Globus pallidus (tissue), 1 donor: ENCODE measurements around the gene AIF1L.

ENCODE experiments used
- DNase-seq: peaks from one replicate; pipeline ENCODE4 v3.0.0-alpha.2; 2015; ENCODE audit warnings: low spot score

The AIF1L gene

DNA sequence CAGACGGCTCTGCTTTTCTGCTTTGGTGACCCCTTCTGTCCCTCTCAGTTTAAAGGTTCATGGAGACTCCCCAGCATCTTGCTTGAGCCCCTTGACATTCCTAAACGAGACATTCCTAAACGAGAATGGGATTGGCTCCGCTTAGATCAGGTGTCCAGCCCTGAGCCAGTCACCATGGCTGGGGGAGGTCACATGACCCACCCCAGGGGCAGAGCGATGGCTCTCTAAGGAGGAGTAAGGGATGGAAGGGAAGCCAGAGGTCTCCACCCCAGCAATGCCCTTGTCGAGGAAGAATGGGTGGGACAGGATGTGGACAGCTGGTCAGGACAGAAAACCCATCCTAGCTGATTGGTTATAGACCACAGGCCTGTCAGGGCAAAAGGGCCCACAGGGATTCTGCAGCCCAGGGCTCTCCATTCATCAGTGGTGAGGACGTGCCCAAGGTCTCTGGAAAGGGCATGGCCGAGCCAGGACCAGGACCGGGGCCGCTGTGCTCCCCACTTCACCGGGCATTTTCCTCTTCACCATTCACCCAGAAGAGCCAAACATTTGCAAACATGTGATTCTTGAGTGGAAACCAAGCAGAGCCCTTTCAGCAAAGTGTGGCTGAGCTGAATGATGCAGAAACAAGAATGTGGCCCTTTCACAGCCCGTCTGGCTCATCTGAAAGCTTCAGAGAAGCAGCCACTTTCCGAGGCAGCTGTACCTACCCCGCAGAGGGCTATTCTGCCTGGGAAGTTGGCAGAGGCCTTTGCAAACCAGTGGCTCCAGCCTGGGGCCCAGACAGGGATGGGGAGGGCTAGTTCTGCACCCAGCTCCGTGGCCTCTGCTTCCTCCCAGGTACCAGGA lies 19.8 kb upstream of the AIF1L start:
- DNase-seq: no peak

DNA sequence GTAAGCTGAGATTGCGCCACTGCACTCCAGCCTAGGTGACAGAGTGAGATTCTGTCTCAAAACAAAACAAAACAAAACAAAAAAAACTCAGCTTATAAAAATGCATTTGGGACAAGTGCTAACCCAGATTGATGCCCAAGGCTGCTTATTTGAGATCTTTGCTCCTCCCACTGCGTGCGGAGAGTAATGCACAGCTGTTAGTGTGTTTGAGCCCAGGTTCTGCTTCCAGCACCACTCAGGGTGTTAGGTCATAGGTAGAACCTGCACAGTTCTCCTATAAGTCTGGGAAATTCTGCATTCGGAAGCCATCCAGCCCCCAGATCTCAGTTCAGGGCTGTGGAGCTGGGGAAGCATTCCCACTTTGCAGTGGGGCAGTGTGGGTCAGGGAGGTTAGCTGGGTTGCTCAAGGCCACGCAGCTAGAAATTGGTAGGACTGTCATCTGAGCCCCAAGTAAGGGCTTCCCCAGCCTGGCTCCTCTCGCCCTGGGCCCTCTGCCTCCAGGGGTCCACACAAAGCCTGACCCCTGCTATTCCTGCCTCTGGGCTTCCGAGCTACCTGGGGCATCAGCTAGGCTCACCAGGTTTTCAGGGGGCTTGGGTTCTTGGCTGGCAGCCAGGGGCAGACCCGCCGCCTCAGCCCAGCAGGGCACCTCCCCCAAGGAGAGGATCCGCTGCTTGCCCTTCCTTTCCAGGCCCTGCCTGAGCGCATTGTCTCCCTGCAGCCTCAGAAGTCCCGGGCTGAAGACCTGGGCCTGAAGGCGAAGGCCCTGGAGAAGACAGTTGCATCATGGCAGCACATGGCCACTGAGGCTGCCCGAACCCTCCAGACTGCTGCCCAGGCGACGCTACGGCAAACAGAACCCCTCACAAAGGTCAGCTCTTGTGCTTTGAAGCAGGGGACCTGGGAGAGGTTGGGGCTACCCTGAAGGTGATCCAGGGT lies 17.6 kb upstream of the AIF1L start:
- no peak for DNase-seq

DNA sequence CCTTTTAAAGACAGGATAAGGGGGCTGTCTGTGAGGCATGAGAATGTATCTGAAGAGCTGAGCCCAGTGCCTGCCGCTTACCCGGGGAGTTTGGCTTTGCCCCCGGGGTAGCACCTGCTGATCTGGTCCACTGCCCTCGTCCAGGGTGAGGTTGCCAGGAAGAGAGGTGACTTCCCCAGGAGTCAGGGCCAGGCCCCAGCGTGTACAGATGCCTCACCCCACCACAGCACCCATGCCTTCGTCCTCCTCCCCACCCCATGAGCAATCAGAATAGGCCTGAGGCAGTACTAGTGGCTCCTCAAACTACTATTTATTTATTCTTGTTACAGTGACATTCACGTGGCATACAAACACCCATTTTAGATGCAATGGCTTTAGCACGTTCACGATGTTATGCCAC lies 15.7 kb upstream of the AIF1L start:
- DNase-seq: no peak

DNA sequence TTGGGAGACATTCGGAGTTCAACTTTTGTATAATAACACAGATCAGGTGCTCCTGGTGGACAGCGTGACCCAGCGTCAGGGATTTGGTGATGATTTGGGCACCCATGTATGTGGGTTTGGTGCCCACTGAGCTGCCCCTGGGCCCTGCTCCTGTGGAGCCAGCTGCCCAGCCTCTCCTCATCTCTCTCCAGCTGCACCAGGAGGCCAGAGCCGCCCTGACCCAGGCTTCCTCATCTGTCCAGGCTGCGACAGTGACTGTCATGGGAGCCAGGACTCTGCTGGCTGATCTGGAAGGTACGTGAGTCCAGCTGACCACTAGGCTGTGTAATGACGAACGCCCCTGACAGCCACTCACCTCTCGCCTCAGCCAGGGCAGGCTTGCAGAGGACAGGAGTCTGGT lies 14.5 kb upstream of the AIF1L start:
- no peak for DNase-seq

DNA sequence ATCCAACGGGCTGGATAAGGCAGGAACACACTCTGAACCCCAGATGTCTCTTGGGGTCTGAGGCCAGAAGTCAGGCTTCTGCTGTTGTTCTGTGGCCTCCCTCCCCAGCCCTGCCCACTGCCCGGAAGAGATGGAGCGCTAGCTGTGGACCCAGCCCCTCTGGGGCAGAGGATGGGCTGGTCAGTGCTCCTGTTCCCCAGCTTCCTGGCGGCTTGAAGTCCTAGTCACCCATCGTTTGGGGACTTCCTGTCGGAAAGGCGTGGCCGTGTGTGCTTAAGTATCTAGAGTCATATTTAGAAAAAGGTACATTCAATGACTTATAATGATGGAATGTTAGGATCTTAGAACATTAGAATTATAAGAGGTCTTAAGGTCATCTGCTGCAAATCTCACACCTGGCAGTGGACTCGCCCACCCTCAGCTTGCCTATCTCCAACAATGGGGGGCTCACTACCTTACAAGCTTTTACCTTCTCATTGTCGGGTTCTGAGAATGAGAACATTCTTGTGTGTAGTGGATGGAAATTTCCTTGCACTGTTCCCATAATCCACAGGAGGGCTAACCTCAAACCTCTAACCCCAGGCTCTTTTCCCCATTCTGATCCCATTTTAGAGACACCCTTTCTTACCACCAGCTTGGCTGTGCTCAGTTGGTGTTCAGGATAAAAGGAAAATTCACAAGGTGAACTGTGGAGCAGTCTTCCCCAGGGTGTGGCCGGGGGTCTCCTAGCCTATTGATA lies 13.4 kb upstream of the AIF1L start:
- DNase-seq: no peak

DNA sequence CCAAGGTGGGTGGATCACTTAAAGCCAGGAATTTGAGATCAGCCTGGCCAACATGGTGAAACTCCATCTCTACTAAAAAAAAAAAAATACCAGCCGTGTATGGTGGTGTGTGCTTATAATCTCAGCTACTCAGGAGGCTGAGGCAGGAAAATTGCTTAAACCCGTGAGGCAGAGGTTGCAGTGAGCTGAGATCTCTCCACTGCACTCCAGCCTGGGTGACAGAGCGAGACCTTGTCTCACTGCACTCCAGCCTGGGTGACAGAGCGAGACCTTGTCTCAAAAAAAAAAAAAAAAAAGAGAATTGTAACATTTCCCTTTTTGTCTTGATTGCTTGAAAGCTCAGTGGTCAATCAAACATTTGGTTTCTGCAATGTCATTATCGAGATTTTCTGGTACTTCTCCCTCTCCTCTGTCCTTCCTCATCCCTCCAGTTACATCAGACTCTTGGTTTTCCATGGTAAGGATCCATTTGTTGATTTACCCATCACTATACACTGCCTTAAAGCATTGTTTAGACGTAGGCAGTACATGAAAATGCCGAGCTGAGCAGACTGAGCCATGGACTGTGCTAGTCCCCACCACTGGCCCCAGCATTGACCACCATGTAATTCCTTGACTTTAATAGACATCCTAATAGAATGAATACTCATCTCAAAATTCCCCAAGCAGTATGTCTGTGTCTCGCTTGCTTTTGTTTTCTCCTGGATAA lies 11.5 kb upstream of the AIF1L start:
- no peak for DNase-seq

DNA sequence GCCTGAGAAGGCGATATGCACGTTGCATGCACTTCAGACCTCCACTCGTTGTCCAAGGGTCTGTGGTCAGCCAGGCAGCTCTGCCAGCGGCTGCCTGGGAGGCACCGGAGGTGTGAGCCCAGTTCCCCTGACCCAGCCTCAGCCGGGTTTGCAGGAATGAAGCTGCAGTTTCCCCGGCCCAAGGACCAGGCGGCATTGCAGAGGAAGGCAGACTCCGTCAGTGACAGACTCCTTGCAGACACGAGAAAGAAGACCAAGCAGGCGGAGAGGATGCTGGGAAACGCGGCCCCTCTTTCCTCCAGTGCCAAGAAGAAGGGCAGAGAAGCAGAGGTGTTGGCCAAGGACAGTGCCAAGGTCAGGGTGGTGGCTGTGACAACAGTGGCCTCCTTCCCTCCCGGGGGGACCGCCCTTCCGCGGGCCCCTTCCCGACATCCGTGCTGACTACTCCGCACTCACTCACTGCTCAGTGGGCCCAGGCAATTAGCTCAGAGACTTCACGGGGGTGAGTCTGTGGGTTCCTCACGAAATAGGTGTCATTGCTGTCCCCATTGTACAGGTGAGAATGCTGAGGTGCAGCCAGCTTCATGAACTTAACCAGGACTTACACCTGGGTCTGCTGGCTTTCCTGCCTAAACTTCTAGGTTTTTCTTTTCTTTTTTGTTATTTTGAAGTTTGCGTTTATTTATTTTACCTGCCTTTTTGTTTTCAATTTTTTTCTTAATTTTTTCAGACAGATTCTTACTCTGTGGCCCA lies 10.8 kb upstream of the AIF1L start:
- no peak for DNase-seq

DNA sequence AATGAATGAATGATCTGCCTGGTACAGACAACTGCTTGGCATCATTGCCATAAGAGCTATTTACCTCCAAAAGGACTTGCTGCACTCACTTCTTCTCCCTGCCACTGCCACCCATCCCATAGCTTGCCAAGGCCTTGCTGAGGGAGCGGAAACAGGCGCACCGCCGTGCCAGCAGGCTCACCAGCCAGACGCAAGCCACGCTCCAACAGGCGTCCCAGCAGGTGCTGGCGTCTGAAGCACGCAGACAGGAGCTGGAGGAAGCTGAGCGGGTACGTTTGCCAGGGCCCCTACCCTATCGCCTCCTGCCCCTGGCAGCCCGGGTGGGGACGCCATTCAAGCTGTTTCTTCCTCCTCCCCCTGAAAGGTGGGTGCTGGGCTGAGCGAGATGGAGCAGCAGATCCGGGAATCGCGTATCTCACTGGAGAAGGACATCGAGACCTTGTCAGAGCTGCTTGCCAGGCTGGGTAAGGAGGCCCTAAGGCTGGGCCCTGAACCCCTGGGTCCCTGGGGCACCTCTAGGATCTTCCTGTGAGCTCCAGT lies 8.9 kb upstream of the AIF1L start:
- no peak for DNase-seq

DNA sequence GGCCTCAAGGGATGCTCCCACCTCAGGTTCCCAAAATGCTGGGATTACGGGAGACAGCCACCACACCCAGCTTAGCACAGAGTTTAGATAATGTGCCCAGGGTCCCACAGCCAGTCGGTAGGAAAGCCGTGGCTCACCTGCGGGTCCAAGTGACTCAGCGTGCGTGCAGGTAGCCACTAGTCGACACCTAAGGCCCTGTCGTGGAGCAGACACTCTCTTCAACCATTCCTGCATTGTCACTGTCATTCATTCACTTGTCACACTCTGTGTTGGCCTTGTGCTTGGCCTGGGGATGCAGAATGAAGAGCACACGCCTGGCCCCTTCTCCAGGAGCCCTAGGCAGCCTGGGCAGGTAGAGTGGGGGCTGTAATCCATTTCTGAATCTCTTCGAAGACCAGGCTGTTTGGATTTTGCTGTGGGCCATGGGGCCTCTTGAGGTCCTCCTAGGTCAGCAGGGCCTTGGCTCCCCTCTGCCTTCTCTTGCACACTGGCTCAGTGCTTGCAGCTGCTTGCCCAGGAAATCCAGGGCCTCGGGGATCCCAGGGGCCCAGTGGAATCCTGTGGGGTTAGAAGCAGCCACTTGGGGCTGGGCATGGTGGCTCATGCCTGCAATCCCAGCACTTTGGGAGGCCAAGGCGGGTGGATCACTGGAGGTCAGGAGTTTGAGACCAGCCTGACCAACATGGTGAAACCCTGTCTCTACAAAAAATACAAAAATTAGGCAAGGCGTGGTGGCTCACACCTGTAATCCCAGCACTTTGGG lies 6.1 kb upstream of the AIF1L start:
- DNase-seq: no peak

DNA sequence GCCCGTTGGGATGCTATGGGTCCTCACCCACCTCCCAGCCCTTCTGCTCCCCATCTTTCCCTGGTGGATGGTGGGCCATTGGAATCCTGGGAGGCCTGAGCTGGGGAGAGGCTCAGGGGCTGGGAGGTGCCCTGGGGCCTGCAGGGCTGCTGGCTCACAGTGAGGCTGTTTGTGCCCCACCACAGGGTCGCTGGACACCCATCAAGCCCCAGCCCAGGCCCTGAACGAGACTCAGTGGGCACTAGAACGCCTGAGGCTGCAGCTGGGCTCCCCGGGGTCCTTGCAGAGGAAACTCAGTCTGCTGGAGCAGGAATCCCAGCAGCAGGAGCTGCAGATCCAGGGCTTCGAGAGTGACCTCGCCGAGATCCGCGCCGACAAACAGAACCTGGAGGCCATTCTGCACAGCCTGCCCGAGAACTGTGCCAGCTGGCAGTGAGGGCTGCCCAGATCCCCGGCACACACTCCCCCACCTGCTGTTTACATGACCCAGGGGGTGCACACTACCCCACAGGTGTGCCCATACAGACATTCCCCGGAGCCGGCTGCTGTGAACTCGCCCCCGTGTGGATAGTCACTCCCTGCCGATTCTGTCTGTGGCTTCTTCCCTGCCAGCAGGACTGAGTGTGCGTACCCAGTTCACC lies 4.9 kb upstream of the AIF1L start:
- no peak for DNase-seq

DNA sequence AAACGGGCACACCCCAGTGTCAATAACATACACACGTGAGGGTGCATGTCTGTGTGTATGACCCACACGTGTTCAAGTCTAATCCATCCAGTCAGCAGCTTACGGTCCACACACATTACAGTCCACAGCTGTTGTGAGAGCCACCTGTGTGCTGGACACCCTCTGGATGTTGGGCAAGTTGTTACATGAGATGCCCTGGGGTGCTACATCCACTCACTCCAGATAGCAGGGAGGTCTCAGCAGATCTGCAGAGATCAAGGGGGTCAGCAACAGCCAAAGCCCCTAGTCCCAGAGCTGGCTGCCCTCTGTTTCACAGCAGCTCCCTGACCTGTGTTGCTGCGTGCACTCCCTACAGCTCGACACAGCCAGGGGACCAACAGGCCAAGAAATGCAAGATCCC lies 4.3 kb upstream of the AIF1L start:
- DNase-seq: no peak

DNA sequence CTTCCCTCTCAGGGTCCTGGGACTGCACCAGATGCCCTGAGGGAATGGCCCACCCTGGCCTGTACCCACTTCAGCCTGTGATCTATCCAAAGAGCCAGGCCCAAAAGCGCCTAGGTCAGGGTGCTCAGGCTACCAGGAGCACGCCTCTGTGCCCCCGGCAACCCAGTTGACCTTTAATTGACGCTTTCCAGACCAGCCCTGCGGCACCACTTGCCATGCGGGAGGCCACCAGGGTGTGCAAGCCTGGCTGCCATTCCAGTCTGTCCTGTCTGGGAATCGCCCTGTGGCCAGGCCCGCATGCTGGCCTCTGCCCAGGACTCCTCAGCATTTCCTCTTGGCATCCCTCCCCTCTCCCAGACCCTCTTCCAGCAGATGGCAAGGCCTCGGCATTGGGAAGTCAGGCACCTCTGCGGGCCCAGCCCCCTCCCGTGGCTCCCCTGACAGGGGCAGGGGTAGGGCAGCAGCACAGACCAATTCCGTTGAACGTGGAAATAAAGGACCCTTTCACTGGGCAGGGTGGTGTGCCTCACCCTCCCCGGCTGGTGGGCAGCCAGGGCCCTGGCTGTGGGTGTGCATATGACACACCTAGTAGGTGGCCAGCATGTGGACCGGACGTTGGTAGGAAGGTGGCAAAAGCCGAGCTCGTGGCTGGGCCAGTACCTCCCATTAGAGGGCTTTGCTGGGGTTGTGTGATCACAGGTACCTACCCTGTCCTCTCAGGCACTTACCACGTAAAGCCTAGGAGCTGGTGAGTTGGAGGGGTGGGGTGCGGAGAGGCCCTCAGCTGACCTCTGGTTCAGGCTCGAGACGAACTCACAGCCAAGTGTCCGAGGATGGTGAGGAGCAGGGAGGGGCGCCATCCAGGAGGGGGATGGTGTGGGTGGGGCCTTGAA lies 3.5 kb upstream of the AIF1L start:
- no peak for DNase-seq

DNA sequence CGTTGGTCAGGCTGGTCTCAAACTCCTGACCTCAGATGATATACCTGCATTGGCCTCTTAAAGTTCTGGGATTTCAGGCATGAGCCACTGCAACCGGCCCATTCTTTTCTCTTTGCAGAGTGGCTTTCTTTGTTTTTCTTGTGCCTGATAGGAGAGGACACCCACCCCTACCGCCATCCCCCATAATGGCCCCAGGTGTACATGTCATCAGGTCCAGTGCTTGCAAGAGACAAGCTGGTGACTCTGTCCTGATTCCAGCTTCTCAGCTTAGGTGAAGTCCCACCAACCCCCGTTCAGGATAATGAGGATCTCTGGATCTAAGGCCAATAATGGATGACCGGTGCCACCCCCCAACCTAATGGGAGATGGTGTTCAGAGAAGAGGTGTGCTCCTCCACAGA lies 2.3 kb upstream of the AIF1L start:
- DNase-seq: no peak

DNA sequence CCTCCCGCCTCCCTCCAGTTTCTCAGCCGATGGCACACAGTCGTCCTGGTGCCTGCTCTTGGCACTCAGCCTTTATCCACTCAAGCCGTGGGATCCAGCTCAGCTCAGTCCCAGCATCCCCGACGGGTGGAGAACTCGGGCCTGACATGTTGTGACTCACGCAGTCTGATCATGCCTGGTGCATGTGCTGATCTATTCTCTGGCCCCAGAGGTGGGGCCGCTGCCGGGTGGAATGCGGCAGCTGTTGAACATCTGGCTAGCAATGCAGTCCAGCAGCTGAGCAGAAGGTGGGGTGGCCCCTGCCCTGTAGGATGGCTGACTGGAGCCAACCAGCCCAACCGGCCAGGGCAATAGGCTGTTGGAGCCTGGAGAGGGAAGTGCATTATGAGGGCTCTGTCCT lies 1.7 kb upstream of the AIF1L start:
- DNase-seq: no peak

DNA sequence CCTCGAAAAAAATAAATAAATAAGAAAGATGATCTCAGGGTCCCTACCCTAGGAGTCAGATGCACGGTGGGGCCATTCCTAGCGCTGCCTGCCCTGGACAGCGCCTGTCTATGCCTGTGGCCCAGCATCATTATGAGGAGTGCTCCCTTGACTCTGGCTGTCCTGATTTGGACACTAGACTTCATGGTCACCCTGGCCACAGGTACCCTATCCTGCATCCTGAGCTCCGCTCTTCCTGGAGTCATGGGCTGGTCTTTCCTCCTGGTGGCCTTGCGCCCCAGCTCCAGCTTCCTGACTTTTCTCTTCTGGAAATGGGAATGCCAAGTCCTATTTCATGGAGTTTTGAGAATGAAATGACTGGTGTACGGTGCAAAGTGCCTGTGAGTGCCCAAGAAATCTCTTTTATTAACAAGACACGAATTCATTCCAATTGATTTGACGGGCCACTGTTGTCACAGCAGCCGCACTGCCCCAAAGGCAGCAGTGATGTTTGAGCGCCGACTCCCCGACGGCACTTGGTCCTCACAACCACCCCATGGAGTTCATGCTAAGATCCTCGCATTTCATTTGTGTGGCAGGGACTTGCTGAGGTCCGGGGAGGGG lies 564 bp upstream of the AIF1L start:
- no peak for DNase-seq

DNA sequence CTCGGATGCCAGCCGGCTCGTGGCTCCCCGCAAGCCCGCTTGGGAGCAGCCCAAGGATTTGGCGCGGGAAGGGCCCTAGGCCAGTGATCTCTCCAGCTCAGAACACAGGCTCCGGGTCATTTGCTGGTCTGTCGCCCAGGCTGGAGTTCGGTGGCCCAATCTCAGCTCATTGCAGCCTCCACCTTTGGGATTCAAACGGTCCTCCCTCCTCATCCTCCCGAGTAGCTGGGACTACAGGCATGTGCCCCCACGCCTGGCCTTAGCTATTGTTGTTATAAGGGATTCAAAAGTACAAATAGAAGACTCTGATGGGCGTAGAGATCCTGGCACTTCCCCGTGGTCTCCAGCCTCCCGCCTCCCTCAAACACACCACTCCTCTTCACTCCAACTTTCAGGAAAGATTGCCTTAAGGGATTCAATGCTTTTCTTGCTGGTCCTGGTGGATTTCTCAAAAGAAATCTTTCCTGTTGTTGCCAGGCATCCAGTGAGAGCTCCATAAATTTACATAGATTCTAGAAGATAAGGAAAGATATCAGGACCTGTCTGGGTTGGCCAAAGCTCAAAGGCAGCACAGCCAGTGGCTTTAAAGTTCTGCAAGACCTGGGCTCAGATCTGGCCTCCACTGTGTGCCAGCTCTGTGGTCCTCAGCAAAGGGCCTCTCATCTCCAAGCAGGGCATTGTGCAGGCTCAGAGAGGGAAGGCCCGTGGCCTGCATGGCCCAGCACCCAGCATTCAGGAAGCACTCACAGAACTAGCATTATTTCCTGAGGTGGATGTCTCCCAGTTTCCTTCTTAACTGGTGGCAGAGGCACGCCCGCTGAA lies 1.0 kb downstream of the AIF1L start:
- no peak for DNase-seq

DNA sequence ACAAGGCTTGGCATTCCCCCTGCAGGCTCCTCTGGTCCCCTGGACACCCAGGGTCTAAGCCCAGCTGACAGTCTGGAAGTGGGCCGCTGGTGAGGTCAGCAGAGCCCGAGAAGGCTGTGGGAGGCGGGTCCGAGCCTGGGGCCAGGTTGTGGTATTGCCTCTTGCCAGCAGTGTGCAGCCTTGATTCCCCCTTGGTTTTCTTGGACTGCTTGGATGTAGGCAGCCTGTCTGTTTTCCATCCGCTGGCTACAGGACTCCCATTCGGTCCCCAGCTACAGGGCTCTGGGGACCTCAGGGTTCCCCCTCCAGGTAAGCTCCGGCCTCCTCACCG lies 1.6 kb downstream of the AIF1L start:
- DNase-seq: no peak
